ENCODE results near the gene BANP.
A peak's percentile ranks its signal among the peaks of the same experiment; 100 is the strongest.

BANP gene

GRCh38 chr16:87945351-87946042 is 5.7 kb upstream of the BANP start:
- peak overlapping the region; percentile 43 for H3K9ac ChIP-seq (ENCODE audit: low read depth, low read length)
- H3K9me3 ChIP-seq (replicated peaks; ENCODE audit: low read length): no peaks in the 10 kb centered on the region
- peak overlapping the region; percentile 64 for H3K4me3 ChIP-seq (ENCODE audit: low read length)
- H3K4me2 ChIP-seq (ENCODE audit: low read length): peak overlapping the region; percentile 87
- H3K4me1 ChIP-seq (ENCODE audit: control insufficient read depth, insufficient read depth, low read length): peaks cover 6% of the 10 kb centered on the region
- H3K27me3 ChIP-seq (ENCODE audit: control insufficient read depth, insufficient read depth, low read length): peaks cover under 1% of the 10 kb centered on the region
- H3K36me3 ChIP-seq (ENCODE audit: insufficient read depth, low read length): no peaks in the 10 kb centered on the region

DNA sequence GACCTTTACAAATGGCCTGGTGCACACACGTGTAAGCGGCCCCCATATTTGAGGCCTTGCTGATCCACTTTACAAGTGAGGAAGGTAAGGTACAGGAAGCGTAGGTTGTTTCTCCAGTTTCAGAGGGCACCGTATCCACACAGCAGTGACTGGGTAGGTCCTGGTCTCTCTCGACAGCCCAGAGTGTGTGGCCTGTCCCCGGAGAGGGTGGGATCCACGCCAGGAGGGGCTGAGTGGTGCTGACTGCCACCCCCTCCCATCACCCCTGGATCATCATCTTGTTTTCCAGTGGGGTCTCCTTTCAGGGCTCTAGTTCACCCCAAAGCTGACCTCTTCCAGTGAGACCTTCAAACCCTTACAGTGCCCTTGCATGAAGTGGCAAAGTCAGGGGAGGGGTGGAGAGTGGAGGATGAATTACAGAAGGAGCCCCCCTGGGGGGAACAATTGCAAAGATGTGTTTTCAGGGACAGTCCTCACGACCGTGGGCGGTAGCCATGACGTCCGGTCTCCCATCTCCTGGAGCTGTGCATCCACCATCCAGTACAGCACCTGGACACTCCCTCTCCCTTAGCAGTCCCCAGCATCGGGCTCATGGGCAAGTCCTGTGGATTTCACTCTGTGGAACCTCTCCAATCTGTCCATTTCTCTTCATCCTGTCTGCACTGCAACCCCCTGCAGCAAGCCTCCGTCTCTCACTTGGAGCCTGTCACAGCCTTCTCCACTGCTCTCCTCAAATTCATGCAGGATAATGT is 4.5 kb upstream of the BANP start:
- no peak overlapping the region for H3K4me3 ChIP-seq (ENCODE audit: low read length)
- no peak overlapping the region for H3K9ac ChIP-seq (ENCODE audit: low read depth, low read length)
- peaks cover 6% of the 10 kb centered on the region for H3K4me1 ChIP-seq (ENCODE audit: control insufficient read depth, insufficient read depth, low read length)
- no peaks in the 10 kb centered on the region for H3K27me3 ChIP-seq (ENCODE audit: control insufficient read depth, insufficient read depth, low read length)
- no peaks in the 10 kb centered on the region for H3K36me3 ChIP-seq (ENCODE audit: insufficient read depth, low read length)
- no peaks in the 10 kb centered on the region for H3K9me3 ChIP-seq (replicated peaks; ENCODE audit: low read length)
- no peak overlapping the region for H3K4me2 ChIP-seq (ENCODE audit: low read length)

DNA sequence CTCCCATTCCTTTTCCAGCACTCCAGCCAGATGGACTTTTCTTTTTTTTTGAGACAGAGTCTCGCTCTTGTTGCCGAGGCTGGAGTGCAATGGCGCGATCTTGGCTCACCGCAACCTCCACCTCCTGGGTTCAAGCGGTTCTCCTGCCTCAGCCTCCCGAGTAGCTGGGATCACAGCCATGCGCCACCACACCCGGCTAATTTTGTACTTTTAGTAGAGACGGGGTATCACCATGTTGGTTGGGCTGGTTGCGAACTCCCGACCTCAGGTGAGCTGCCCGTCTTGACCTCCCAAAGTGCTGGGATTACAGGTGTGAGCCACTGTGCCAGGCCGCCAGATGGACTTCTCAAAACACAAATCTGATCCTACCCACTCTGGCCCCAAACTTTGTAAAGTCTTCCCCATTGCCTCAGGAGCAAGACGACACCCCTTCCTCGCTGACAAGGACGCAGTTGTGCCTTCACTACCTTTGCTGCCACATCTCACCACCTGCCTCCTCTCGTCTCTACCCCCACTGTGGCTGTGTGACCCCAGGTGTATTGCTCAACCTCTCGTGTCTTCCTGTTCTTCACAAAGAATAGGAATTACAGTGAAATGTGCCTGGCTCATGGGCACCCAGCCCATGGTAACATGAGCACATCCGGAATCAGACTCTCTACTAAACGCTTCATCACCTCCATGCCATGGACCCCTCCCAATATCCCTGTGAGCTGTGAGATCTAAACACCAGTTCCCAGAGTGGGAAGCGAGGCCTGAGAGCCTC is 3.7 kb upstream of the BANP start:
- no peak overlapping the region for H3K9ac ChIP-seq (ENCODE audit: low read depth, low read length)

DNA sequence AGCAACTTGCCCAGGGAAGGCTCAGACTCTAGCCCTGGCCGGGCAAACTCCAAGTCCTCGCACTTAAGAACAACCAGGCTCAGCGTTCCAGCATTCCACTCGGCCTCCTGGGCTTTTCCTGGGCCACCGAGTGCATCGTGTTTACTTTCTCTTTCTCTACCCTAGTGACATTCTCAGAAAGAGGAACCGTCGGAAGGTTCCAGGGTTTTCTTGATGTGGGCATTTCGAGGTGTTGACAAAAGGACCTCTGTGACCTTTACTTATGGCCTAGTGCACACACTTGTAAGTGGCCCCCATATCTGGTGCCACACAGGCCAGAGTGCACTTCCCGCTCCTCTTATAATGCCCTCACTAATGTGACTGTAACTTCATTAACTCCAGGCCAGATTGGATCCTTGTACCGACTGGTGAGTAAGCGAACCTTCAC is 3.1 kb upstream of the BANP start:
- peaks cover 18% of the 10 kb centered on the region for H3K4me1 ChIP-seq (ENCODE audit: control insufficient read depth, insufficient read depth, low read length)
- H3K27me3 ChIP-seq (ENCODE audit: control insufficient read depth, insufficient read depth, low read length): no peaks in the 10 kb centered on the region
- H3K4me2 ChIP-seq (ENCODE audit: low read length): no peak overlapping the region
- no peak overlapping the region for H3K9ac ChIP-seq (ENCODE audit: low read depth, low read length)
- no peaks in the 10 kb centered on the region for H3K9me3 ChIP-seq (replicated peaks; ENCODE audit: low read length)
- no peak overlapping the region for H3K4me3 ChIP-seq (ENCODE audit: low read length)
- H3K36me3 ChIP-seq (ENCODE audit: insufficient read depth, low read length): no peaks in the 10 kb centered on the region

More for the DNA sequence above, 3.7 kb upstream of the BANP start:
- Histone ChIP-seq H3K4me1 (ENCODE audit: control insufficient read depth, insufficient read depth, low read length) (peaks cover 12% of the 10 kb centered on the region), H3K36me3 (ENCODE audit: insufficient read depth, low read length) (no peaks in the 10 kb centered on the region), H3K9me3 (replicated peaks; ENCODE audit: low read length) (no peaks in the 10 kb centered on the region), H3K4me3 (ENCODE audit: low read length) (no peak overlapping the region), H3K27me3 (ENCODE audit: control insufficient read depth, insufficient read depth, low read length) (no peaks in the 10 kb centered on the region), H3K4me2 (ENCODE audit: low read length) (no peak overlapping the region)

GRCh38 chr16:87948735-87949070 is 2.5 kb upstream of the BANP start:
- H3K4me1 ChIP-seq (ENCODE audit: control insufficient read depth, insufficient read depth, low read length): peaks cover 24% of the 10 kb centered on the region

DNA sequence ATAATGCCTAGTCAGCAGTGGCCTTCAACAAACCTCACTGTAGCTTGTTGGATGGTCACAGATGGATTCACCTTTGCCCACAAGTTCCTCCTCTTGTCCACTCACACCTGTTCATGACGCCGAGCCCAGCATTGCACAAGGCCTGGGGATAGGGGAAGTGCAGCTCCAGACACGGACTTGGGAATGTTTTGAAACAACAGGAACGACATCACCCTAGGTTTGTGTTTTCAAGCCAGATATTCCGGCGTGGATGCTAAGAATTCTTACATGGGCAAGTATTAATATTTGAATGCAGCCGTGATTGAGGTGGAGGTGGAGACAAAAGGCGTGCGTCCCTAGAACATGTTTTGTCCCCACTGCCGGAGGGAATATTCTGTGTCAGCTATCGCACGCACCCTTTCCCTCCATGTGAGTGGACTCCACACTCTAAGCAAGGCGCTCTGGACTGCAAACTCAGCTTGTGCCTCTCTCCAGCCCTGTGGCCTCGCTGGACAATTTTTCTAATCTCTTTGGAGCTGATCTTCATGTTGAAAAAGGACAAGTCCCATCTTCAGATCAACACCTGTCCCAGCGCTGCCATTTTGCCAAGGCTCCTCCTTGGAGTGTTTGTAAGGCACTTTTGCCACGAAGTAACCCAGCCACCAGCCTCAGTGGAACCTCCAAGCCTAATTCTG is 2.0 kb upstream of the BANP start:
- Histone ChIP-seq H3K9ac (ENCODE audit: low read depth, low read length) (no peak overlapping the region), H3K4me2 (ENCODE audit: low read length) (no peak overlapping the region), H3K27me3 (ENCODE audit: control insufficient read depth, insufficient read depth, low read length) (no peaks in the 10 kb centered on the region), H3K4me3 (ENCODE audit: low read length) (no peak overlapping the region), H3K36me3 (ENCODE audit: insufficient read depth, low read length) (peaks cover under 1% of the 10 kb centered on the region), H3K4me1 (ENCODE audit: control insufficient read depth, insufficient read depth, low read length) (peaks cover 27% of the 10 kb centered on the region), H3K9me3 (replicated peaks; ENCODE audit: low read length) (no peaks in the 10 kb centered on the region)

More at GRCh38 chr16:87948735-87949070, 2.5 kb upstream of the BANP start:
- H3K9me3 ChIP-seq (replicated peaks; ENCODE audit: low read length): no peaks in the 10 kb centered on the region
- no peak overlapping the region for H3K9ac ChIP-seq (ENCODE audit: low read depth, low read length)
- H3K4me2 ChIP-seq (ENCODE audit: low read length): no peak overlapping the region
- no peak overlapping the region for H3K4me3 ChIP-seq (ENCODE audit: low read length)
- H3K27me3 ChIP-seq (ENCODE audit: control insufficient read depth, insufficient read depth, low read length): no peaks in the 10 kb centered on the region
- H3K36me3 ChIP-seq (ENCODE audit: insufficient read depth, low read length): no peaks in the 10 kb centered on the region

GRCh38 chr16:87951552-87952538 is 611 bp downstream of the BANP start:
- peak overlapping the region; percentile 100 for H3K9ac ChIP-seq (ENCODE audit: low read depth, low read length)
- peaks cover 18% of the 10 kb centered on the region for H3K36me3 ChIP-seq (ENCODE audit: insufficient read depth, low read length)
- H3K4me1 ChIP-seq (ENCODE audit: control insufficient read depth, insufficient read depth, low read length): peaks cover 45% of the 10 kb centered on the region
- no peaks in the 10 kb centered on the region for H3K27me3 ChIP-seq (ENCODE audit: control insufficient read depth, insufficient read depth, low read length)
- H3K4me2 ChIP-seq (ENCODE audit: low read length): peak overlapping the region; percentile 97
- H3K9me3 ChIP-seq (replicated peaks; ENCODE audit: low read length): no peaks in the 10 kb centered on the region
- H3K4me3 ChIP-seq (ENCODE audit: low read length): peak overlapping the region; percentile 100

- H3K4me2 ChIP-seq (ENCODE audit: low read length): peak overlapping the region; percentile 97
- peak overlapping the region; percentile 100 for H3K9ac ChIP-seq (ENCODE audit: low read depth, low read length)
- peaks cover 45% of the 10 kb centered on the region for H3K4me1 ChIP-seq (ENCODE audit: control insufficient read depth, insufficient read depth, low read length)
- H3K27me3 ChIP-seq (ENCODE audit: control insufficient read depth, insufficient read depth, low read length): no peaks in the 10 kb centered on the region
- no peaks in the 10 kb centered on the region for H3K9me3 ChIP-seq (replicated peaks; ENCODE audit: low read length)
- H3K36me3 ChIP-seq (ENCODE audit: insufficient read depth, low read length): peaks cover 22% of the 10 kb centered on the region
- H3K4me3 ChIP-seq (ENCODE audit: low read length): peak overlapping the region; percentile 100
These were observed 1.5 kb downstream of the BANP start for GRCh38 chr16:87952751-87953150.

DNA sequence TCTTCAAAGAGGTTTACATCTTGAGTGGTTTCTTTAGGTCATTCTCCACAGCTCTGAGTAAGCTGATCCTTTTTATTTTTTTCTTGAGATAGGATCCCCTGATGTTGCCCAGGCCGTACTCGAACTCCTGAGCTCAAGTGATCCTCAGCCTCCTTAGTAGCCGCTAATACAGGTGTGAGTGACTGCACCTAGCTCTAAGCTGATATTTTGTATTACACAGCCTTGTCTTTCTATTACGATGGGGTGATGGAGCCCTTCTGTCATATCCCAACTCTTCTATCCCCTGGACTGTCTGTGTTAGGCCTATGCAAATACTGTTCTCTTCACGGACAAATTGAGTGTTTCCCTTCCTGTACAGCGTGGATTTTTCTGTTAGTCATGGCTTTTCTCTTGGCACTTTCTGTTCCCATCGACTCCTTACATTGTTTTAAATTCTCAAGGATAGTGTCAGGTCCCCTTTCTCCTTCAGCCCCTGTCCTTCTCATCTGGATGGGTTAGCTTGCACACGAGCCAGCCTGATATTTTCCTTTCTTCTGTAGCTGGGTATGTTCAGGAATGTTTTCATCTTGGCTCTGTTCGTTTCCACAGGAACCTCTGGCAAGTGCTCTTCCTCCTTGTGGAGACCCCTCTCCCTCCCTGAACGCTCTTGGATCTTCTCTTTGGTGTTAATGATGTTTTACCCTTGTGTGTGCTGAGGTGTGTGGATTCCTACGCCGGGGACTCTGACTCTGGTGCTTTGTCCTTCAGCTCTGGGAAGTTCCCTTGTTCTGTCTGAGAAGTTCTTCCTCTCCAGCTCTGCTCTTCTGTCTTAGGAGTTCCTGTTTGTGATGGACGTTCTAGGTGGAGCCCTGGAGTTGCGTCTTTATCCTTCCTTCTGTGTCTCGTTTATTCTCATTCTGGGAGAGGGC is 2.3 kb downstream of the BANP start:
- Histone ChIP-seq H3K4me1 (ENCODE audit: control insufficient read depth, insufficient read depth, low read length) (peaks cover 45% of the 10 kb centered on the region), H3K9ac (ENCODE audit: low read depth, low read length) (peak overlapping the region; percentile 100)

GRCh38 chr16:87954361-87954760 is 3.1 kb downstream of the BANP start:
- Histone ChIP-seq H3K27me3 (ENCODE audit: control insufficient read depth, insufficient read depth, low read length) (no peaks in the 10 kb centered on the region), H3K4me2 (ENCODE audit: low read length) (no peak overlapping the region), H3K9ac (ENCODE audit: low read depth, low read length) (no peak overlapping the region), H3K4me1 (ENCODE audit: control insufficient read depth, insufficient read depth, low read length) (peaks cover 45% of the 10 kb centered on the region), H3K36me3 (ENCODE audit: insufficient read depth, low read length) (peaks cover 22% of the 10 kb centered on the region), H3K9me3 (replicated peaks; ENCODE audit: low read length) (no peaks in the 10 kb centered on the region), H3K4me3 (ENCODE audit: low read length) (no peak overlapping the region)

More for the DNA sequence above, 2.3 kb downstream of the BANP start:
- Histone ChIP-seq H3K4me2 (ENCODE audit: low read length) (peak overlapping the region; percentile 97), H3K27me3 (ENCODE audit: control insufficient read depth, insufficient read depth, low read length) (no peaks in the 10 kb centered on the region), H3K4me3 (ENCODE audit: low read length) (peak overlapping the region; percentile 5), H3K9me3 (replicated peaks; ENCODE audit: low read length) (no peaks in the 10 kb centered on the region), H3K36me3 (ENCODE audit: insufficient read depth, low read length) (peaks cover 22% of the 10 kb centered on the region)
